ENCODE data around the gene SLC15A1.

The SLC15A1 gene

GRCh38 chr13:98687319-98687718 lies 65.2 kb downstream of the SLC15A1 start:
- no peaks in the 10 kb centered on the region for H3K9me3 ChIP-seq (ENCODE audit: control insufficient read depth, insufficient read depth, low read depth, low read length)
- H3K27ac ChIP-seq (ENCODE audit: extremely low read depth, low read depth, low read length) = no peak overlapping the region
- no peaks in the 10 kb centered on the region for H3K4me1 ChIP-seq (ENCODE audit: control insufficient read depth, insufficient read depth, low read length)
- ChIA-PET POLR2A (interaction anchor here (0.6 kb wide), 1 partner anchor 18 kb away, joined by 6 read pairs; no protein-coding TSS in a partner anchor), CTCF (interaction anchor here (1.4 to 1.9 kb wide), 2 partner anchors 34 to 256 kb away, joined by 4 to 9 read pairs; no protein-coding TSS in a partner anchor)
- no peak for TF ChIP-seq ZNF324 (tag by site-specific recombination; IDR thresholded peaks at IDR 0.05)
- no peak for TF ChIP-seq ZNF169 (tag by site-specific recombination; IDR thresholded peaks at IDR 0.05)
- TF ChIP-seq ZNF670 (tag by site-specific recombination; IDR thresholded peaks at IDR 0.05; ENCODE audit: low read depth) = no peak
- TF ChIP-seq ZNF596 (tag by site-specific recombination; IDR thresholded peaks at IDR 0.05) = no peak
- TF ChIP-seq ZNF148 (tag by site-specific recombination; IDR thresholded peaks at IDR 0.05; ENCODE audit: borderline replicate concordance) = no peak
- H3K4me3 ChIP-seq (ENCODE audit: low read depth, low read length) = no peak overlapping the region
- H3K36me3 ChIP-seq (ENCODE audit: control insufficient read depth in 2 of 2, insufficient read depth in 1 of 2, low read length in 2 of 2) = no peaks in the 10 kb centered on the region

DNA sequence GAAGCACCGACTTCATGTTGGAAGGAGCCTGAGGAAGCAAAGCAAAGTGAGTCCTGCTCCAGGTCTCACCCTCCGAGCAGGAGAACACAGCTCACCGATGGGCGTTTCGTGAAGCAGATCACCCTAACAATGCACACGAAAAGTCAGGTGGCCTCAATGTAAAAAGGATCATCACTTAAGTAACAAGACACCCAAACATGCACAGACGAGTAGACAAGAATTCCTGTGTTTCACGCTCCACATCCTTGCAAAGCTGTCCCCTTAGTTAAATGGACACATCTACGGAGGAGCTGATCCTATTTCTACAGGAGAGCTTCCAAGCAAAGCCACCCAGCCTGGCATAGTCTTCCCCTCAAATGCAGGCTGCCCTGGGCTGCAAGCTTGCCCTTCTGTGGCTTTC lies 66.2 kb downstream of the SLC15A1 start:
- Histone ChIP-seq H3K4me3 (ENCODE audit: low read depth, low read length) (no peak overlapping the region), H3K27ac (ENCODE audit: extremely low read depth, low read depth, low read length) (no peak overlapping the region), H3K4me1 (ENCODE audit: control insufficient read depth, insufficient read depth, low read length) (no peaks in the 10 kb centered on the region), H3K9me3 (ENCODE audit: control insufficient read depth, insufficient read depth, low read depth, low read length) (no peaks in the 10 kb centered on the region), H3K36me3 (ENCODE audit: control insufficient read depth in 2 of 2, insufficient read depth in 1 of 2, low read length in 2 of 2) (no peaks in the 10 kb centered on the region)
- ChIA-PET POLR2A (no interaction called here), CTCF (interaction anchor here (1.4 to 1.9 kb wide), 2 partner anchors 33 to 255 kb away, joined by 4 to 9 read pairs; no protein-coding TSS in a partner anchor)
- TF ChIP-seq ZNF416 (tag by site-specific recombination; IDR thresholded peaks at IDR 0.05) (no peak), ZBTB7A (tag by site-specific recombination; IDR thresholded peaks at IDR 0.05; ENCODE audit: low read depth) (no peak), PRDM10 (tag by site-specific recombination; IDR thresholded peaks at IDR 0.05) (no peak), ZBTB11 (tag by site-specific recombination; conservative IDR thresholded peaks at IDR 0.05; ENCODE audit: low read depth) (no peak), ZSCAN16 (tag by site-specific recombination; IDR thresholded peaks at IDR 0.05) (no peak), ZNF366 (tag by site-specific recombination; conservative IDR thresholded peaks at IDR 0.05) (no peak), ZNF16 (tag by site-specific recombination; IDR thresholded peaks at IDR 0.05; ENCODE audit: low read depth) (no peak), ZNF248 (tag by site-specific recombination; IDR thresholded peaks at IDR 0.05) (no peak)
- TF ChIP-seq, protein P1, sequence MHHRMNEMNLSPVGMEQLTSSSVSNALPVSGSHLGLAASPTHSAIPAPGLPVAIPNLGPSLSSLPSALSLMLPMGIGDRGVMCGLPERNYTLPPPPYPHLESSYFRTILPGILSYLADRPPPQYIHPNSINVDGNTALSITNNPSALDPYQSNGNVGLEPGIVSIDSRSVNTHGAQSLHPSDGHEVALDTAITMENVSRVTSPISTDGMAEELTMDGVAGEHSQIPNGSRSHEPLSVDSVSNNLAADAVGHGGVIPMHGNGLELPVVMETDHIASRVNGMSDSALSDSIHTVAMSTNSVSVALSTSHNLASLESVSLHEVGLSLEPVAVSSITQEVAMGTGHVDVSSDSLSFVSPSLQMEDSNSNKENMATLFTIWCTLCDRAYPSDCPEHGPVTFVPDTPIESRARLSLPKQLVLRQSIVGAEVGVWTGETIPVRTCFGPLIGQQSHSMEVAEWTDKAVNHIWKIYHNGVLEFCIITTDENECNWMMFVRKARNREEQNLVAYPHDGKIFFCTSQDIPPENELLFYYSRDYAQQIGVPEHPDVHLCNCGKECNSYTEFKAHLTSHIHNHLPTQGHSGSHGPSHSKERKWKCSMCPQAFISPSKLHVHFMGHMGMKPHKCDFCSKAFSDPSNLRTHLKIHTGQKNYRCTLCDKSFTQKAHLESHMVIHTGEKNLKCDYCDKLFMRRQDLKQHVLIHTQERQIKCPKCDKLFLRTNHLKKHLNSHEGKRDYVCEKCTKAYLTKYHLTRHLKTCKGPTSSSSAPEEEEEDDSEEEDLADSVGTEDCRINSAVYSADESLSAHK (tag by site-specific recombination; IDR thresholded peaks at IDR 0.05) = no peak
- TF ChIP-seq, protein P2, sequence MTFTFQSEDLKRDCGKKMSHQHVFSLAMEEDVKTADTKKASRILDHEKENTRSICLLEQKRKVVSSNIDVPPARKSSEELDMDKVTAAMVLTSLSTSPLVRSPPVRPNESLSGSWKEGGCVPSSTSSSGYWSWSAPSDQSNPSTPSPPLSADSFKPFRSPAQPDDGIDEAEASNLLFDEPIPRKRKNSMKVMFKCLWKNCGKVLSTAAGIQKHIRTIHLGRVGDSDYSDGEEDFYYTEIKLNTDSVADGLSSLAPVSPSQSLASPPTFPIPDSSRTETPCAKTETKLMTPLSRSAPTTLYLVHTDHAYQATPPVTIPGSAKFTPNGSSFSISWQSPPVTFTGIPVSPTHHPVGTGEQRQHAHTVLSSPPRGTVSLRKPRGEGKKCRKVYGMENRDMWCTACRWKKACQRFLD (tag by site-specific recombination; IDR thresholded peaks at IDR 0.05) = no peak

All from HEK293 (cell line).